Measurements from ENCODE around the gene GABRR3.

- TF ChIP-seq CTCF (IDR thresholded peaks at IDR 0.05 in 8 of 11, conservative IDR thresholded peaks at IDR 0.05 in 3 of 11) (no peak), POLR2A (IDR thresholded peaks at IDR 0.05) (no peak), POLR2AphosphoS5 (IDR thresholded peaks at IDR 0.05) (no peak)
These were observed 65.6 kb downstream of the GABRR3 start for GRCh38 chr3:97969541-97969940.

Data from spleen (tissue), 7 donors.